KBM-7 (cell line): ENCODE results near the gene ZBTB5.
"Not testable (repeated sequence)": the region's sequence is repeated elsewhere in the genome, so short reads cannot be mapped to it uniquely, and the experiment has no call there.

Experiments
- DNase-seq: peaks from one replicate; pipeline ENCODE4 v3.0.0-alpha.2; 2015
- in situ Hi-C: fragments of 300-500 bp; cut with MboI; formaldehyde crosslinking; loops from 2 replicates; pipeline ENCODE4 v1.14.3; 2020; ENCODE audit warnings: low sequenced_read_pairs, low pct_unique_long_range_greater_than_20kb, mixed read lengths

ZBTB5 gene, protein sequence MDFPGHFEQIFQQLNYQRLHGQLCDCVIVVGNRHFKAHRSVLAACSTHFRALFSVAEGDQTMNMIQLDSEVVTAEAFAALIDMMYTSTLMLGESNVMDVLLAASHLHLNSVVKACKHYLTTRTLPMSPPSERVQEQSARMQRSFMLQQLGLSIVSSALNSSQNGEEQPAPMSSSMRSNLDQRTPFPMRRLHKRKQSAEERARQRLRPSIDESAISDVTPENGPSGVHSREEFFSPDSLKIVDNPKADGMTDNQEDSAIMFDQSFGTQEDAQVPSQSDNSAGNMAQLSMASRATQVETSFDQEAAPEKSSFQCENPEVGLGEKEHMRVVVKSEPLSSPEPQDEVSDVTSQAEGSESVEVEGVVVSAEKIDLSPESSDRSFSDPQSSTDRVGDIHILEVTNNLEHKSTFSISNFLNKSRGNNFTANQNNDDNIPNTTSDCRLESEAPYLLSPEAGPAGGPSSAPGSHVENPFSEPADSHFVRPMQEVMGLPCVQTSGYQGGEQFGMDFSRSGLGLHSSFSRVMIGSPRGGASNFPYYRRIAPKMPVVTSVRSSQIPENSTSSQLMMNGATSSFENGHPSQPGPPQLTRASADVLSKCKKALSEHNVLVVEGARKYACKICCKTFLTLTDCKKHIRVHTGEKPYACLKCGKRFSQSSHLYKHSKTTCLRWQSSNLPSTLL

GRCh38 chr9:37465249-37466036 lies at the start of gene ZBTB5:
Gene ZBTB5 (minus strand): TSS chr9:37465450. CDS start chr9:37442551, 22,899 bp downstream.
- in situ Hi-C loops: no loop called here
- peak; percentile 100 for DNase-seq

DNA sequence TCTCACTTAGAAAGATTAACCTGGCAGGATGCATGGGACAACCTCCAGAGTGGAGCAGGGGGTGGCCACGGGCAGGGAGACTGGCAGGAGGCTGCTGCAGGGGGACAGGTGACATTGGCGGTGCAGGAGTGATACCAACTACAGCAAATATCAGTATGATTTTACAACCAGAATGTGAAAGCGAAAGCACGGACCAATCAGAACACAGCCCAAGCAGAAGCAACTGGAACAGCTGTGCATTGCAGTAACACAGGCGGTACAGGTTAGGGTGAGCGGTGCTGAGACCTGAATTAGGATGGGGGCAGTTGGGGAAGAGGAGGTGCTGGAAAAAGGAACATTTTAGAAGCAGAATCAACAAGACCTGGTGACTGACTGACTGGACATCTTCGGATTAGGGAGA lies 49.7 kb upstream of the ZBTB5 start:
- DNase-seq: no peak
- in situ Hi-C loops: loop anchor here (25.0 kb wide), 1 partner anchor 872 kb away; the partner anchor contains the start of gene ALDH1B1

GRCh38 chr9:37514415-37514814 lies 49.2 kb upstream of the ZBTB5 start:
- in situ Hi-C loops: loop anchor here (25.0 kb wide), 1 partner anchor 873 kb away; the partner anchor contains the start of gene ALDH1B1
- DNase-seq: not testable (repeated sequence)

- in situ Hi-C loops: loop anchor here (25.0 kb wide), 1 partner anchor 875 kb away; the partner anchor contains the start of gene ALDH1B1
- DNase-seq: no peak
Observed at GRCh38 chr9:37512437-37512836, 47.2 kb upstream of the ZBTB5 start.

GRCh38 chr9:37511016-37512010 lies 46.1 kb upstream of the ZBTB5 start:
- in situ Hi-C loops: loop anchor here (25.0 kb wide), 1 partner anchor 876 kb away; the partner anchor contains the start of gene ALDH1B1
- DNase-seq: no peak

GRCh38 chr9:37510053-37510452 lies 44.8 kb upstream of the ZBTB5 start:
- in situ Hi-C loops: loop anchor here (25.0 kb wide), 1 partner anchor 877 kb away; the partner anchor contains the start of gene ALDH1B1
- not testable (repeated sequence) for DNase-seq

- no peak for DNase-seq
- in situ Hi-C loops: loop anchor here (25.0 kb wide), 1 partner anchor 878 kb away; the partner anchor contains the start of gene ALDH1B1
Observed at GRCh38 chr9:37509536-37509935, 44.3 kb upstream of the ZBTB5 start.

- in situ Hi-C loops: loop anchor here (25.0 kb wide), 1 partner anchor 878 kb away; the partner anchor contains the start of gene ALDH1B1
- DNase-seq: no peak
Observed at GRCh38 chr9:37508834-37509206, 43.6 kb upstream of the ZBTB5 start.

DNA sequence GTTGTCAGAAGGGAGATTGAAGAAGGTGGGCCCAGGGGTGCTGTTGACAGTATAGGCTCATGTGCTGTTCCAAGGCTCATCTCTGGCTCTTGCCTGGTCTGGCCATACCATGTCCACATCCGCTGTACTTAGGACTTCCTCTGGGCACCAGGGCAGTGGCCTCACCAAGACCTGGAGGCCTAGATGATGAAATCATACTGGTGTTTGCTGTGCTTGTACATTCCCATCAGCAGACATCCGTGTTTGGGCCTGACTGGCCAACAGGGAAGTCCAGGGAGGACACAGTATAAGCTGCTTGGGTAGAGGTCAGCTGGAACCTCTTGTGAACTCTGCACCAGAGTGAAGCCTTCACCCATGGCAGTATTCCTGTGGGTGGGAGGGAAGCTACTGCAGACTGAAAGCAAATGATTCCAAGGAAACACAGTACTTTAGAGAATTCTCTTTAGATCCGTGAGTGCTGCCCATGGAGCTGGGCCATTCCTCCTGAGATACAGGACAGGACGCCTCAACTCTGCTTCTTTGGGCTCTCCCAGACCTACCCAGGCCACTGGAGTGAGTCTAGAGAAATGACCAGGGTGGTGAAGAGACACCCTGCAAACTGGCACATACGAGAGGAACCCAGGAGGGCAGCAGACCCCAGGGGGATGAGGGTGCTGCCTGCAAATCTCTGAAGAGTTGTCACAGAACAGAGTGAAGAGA lies 43.0 kb upstream of the ZBTB5 start:
- no peak for DNase-seq
- in situ Hi-C loops: loop anchor here (25.0 kb wide), 1 partner anchor 879 kb away; the partner anchor contains the start of gene ALDH1B1

DNA sequence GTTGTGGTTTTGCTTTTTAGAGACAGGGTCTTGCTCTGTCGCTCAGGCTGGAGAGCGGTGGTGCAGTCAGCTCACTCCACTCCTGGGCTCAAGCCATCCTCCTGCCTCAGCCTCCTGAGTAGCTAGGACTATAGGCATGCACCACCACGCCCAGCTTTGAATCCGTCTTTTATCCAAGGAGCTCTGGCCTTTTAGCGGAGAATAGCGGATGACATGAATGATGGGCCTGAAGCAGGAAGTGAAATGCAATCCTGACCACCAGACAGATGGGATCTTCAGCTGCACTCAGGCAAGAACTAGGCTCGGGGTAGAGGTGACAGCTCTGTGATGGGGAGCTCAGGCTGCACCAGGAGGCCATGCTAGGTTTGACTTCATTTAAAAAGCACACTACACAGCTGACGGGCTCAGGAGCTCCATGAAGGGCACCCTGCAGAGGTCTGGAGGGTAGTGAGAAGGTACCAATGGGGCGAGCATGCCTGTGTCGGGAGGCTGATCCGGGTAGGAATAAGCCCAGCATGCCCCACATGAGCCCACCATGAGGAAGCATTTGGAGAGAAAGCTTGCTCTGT lies 42.4 kb upstream of the ZBTB5 start:
- in situ Hi-C loops: loop anchor here (25.0 kb wide), 1 partner anchor 880 kb away; the partner anchor contains the start of gene ALDH1B1
- DNase-seq: no peak

GRCh38 chr9:37504605-37505004 lies 39.4 kb upstream of the ZBTB5 start:
- no peak for DNase-seq

DNA sequence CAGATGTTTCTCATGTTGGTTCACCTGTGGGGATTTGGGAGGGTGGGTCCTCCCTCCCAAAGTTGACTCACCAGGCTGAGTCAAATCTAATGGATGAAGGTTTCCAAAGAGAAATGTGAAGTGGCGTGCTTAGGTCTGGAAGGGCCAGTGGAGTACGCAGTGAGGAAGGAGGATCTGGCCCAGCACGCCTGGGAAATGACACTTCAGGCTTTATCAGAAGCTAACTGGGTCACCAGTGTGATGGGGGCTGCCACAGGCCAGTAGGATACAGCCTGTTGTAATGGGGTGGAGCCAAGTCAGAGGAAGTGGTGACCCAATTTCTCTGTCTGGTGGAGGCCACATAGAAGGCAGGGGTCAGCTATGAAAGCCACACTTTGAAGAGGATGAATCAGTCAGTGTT lies 38.5 kb upstream of the ZBTB5 start:
- in situ Hi-C loops: loop anchor here (25.0 kb wide), 1 partner anchor 884 kb away; the partner anchor contains the start of gene ALDH1B1
- no peak for DNase-seq

More at GRCh38 chr9:37504605-37505004, 39.4 kb upstream of the ZBTB5 start:
- in situ Hi-C loops: loop anchor here (25.0 kb wide), 1 partner anchor 883 kb away; the partner anchor contains the start of gene ALDH1B1

GRCh38 chr9:37501957-37502596 lies 36.8 kb upstream of the ZBTB5 start:
- DNase-seq: no peak
- in situ Hi-C loops: loop anchor here (25.0 kb wide), 1 partner anchor 885 kb away; the partner anchor contains the start of gene ALDH1B1

- in situ Hi-C loops: no loop called here
- DNase-seq: no peak
Observed at GRCh38 chr9:37499297-37499696, 34.0 kb upstream of the ZBTB5 start.

DNA sequence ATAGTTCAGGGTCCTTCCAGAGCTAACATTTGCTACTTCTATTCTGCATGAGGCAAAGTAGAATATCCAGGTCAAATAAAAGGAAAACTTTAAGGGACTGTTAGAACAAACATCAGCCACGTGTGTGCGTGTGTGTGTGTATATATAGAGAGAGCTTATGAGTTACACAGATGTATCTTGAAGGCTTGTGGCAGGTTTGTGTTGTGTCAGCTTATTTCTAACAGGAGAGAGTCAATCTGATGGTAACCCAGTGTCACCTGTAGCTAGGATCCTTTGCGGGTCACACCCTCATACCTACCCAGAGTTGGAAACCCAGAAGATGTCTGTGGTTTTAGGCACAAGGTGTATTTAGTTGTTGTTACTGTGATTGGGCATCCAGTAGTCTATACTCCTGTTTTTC lies 33.2 kb upstream of the ZBTB5 start:
- in situ Hi-C loops: no loop called here
- no peak for DNase-seq

DNA sequence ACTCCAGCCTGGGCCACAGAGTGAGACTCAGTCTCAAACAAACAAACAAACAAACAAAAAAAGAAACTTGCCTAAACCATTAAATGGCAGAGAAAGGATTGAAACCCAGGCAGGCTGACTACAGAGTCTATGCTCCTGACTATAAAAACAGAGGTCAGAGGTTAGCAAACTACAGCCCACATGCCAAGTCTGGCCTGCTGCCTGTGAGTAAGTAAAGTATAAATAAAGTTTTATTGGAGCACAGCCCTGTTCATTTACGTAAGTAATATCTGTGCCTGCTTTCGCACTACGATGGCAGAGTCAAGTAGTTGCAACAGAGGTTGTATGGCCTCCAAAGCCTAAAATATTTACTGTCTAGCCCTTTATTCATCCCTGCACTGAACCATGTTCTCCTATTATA lies 32.1 kb upstream of the ZBTB5 start:
- in situ Hi-C loops: no loop called here

More for the DNA sequence above, 32.1 kb upstream of the ZBTB5 start:
- DNase-seq: no peak
